Measurements from ENCODE around the gene ID4.

- TF ChIP-seq L3MBTL2 (conservative IDR thresholded peaks at IDR 0.05) (no peak), SP1 (IDR thresholded peaks at IDR 0.05) (no peak), SUZ12 (IDR thresholded peaks at IDR 0.05) (no peak)
Measured at GRCh38 chr6:19798362-19798761, 38.8 kb upstream of the ID4 start.
